ENCODE results near the gene TEX12.
"Not testable (repeated sequence)": the region's sequence is repeated elsewhere in the genome, so short reads cannot be mapped to it uniquely, and the experiment has no call there.

Gene TEX12

GRCh38 chr11:112165049-112165448 lies 2.1 kb upstream of the TEX12 start:
- no peak for DNase-seq

- DNase-seq: no peak
These were observed 610 bp upstream of the TEX12 start for GRCh38 chr11:112166562-112166961.

- DNase-seq: no peak
These were observed 5.3 kb downstream of the TEX12 start for GRCh38 chr11:112172362-112172994.

- DNase-seq: no peak
These were observed 6.0 kb downstream of the TEX12 start for GRCh38 chr11:112173152-112173551.

- peak; percentile 38 for DNase-seq
These were observed 7.8 kb downstream of the TEX12 start, which contains the start of gene BCO2 for GRCh38 chr11:112174789-112175598. BCO2 (plus strand) TSS chr11:112175512; CDS start chr11:112175602, 90 bp downstream.

- DNase-seq: no peak
These were observed 8.4 kb downstream of the TEX12 start for GRCh38 chr11:112175599-112175952.

GRCh38 chr11:112176077-112176476 lies 8.9 kb downstream of the TEX12 start:
- no peak for DNase-seq

GRCh38 chr11:112177589-112177988 lies 10.4 kb downstream of the TEX12 start:
- no peak for DNase-seq

GRCh38 chr11:112178428-112178827 lies 11.3 kb downstream of the TEX12 start:
- no peak for DNase-seq

GRCh38 chr11:112178936-112179335 lies 11.8 kb downstream of the TEX12 start:
- no peak for DNase-seq

GRCh38 chr11:112179601-112180000 lies 12.4 kb downstream of the TEX12 start:
- DNase-seq: no peak

GRCh38 chr11:112182867-112183266 lies 15.7 kb downstream of the TEX12 start:
- DNase-seq: no peak

GRCh38 chr11:112185883-112186282 lies 18.7 kb downstream of the TEX12 start:
- no peak for DNase-seq

GRCh38 chr11:112186304-112186703 lies 19.1 kb downstream of the TEX12 start:
- DNase-seq: no peak

GRCh38 chr11:112195113-112195512 lies 27.9 kb downstream of the TEX12 start:
- DNase-seq: not testable (repeated sequence)

- DNase-seq: no peak
These were observed 28.8 kb downstream of the TEX12 start for GRCh38 chr11:112195951-112196351.

GRCh38 chr11:112196519-112197087 lies 29.4 kb downstream of the TEX12 start:
- no peak for DNase-seq

- not testable (repeated sequence) for DNase-seq
These were observed 31.9 kb downstream of the TEX12 start for GRCh38 chr11:112199101-112199500.

GRCh38 chr11:112200252-112200651 lies 33.1 kb downstream of the TEX12 start:
- no peak for DNase-seq

GRCh38 chr11:112206071-112206470 lies 38.9 kb downstream of the TEX12 start:
- DNase-seq: no peak

GRCh38 chr11:112210890-112211289 lies 43.7 kb downstream of the TEX12 start:
- no peak for DNase-seq

- peak; percentile 15 for DNase-seq
These were observed 44.4 kb downstream of the TEX12 start for GRCh38 chr11:112211536-112211935.

GRCh38 chr11:112212290-112212689 lies 45.1 kb downstream of the TEX12 start:
- DNase-seq: no peak

GRCh38 chr11:112212710-112213109 lies 45.5 kb downstream of the TEX12 start:
- DNase-seq: no peak
